ENCODE measurements around the gene SAXO1.

DNA sequence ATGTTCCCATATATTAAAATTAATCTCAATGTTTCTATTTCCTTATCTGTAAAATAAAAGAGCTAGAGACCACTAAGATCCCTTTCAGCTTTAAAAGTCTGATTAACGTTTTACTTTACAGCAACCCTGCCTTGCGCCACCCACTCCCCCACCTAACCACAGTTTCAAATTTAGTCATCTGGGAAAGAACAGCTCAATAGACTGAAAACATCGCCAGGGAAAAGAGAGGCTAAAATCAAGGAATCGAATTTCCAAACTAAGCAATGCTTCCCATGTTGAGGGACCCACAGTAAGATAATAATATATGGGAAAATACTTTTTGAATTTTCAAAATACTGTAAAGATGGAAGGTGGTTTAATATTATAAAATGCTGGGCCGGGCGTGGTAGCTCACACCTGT is 6.6 kb downstream of the SAXO1 start:
- TF ChIP-seq EZH2 (IDR thresholded peaks at IDR 0.05; ENCODE audit: low read depth, unreplicated experiment) (no peak), CTCF (conservative IDR thresholded peaks at IDR 0.05; ENCODE audit: low read depth in 2 of 2) (no peak), EZH2phosphoT487 (IDR thresholded peaks at IDR 0.05; ENCODE audit: unreplicated experiment) (no peak), CREB1 (CRISPR knock-in tag; IDR thresholded peaks at IDR 0.05; ENCODE audit: low read depth) (no peak), ZNF331 (CRISPR knock-in tag; IDR thresholded peaks at IDR 0.05; ENCODE audit: low read depth) (no peak), POLR2AphosphoS5 (IDR thresholded peaks at IDR 0.05; ENCODE audit: low read depth) (no peak), ZNF114 (CRISPR knock-in tag; IDR thresholded peaks at IDR 0.05) (no peak), JUNB (IDR thresholded peaks at IDR 0.05; ENCODE audit: unreplicated experiment) (no peak), ETS1 (IDR thresholded peaks at IDR 0.05) (no peak), NANOG (IDR thresholded peaks at IDR 0.05; ENCODE audit: borderline replicate concordance) (no peak), STAT1 (IDR thresholded peaks at IDR 0.05; ENCODE audit: unreplicated experiment) (no peak), ZNF462 (CRISPR knock-in tag; IDR thresholded peaks at IDR 0.05) (no peak)
- TF ChIP-seq, protein P1, sequence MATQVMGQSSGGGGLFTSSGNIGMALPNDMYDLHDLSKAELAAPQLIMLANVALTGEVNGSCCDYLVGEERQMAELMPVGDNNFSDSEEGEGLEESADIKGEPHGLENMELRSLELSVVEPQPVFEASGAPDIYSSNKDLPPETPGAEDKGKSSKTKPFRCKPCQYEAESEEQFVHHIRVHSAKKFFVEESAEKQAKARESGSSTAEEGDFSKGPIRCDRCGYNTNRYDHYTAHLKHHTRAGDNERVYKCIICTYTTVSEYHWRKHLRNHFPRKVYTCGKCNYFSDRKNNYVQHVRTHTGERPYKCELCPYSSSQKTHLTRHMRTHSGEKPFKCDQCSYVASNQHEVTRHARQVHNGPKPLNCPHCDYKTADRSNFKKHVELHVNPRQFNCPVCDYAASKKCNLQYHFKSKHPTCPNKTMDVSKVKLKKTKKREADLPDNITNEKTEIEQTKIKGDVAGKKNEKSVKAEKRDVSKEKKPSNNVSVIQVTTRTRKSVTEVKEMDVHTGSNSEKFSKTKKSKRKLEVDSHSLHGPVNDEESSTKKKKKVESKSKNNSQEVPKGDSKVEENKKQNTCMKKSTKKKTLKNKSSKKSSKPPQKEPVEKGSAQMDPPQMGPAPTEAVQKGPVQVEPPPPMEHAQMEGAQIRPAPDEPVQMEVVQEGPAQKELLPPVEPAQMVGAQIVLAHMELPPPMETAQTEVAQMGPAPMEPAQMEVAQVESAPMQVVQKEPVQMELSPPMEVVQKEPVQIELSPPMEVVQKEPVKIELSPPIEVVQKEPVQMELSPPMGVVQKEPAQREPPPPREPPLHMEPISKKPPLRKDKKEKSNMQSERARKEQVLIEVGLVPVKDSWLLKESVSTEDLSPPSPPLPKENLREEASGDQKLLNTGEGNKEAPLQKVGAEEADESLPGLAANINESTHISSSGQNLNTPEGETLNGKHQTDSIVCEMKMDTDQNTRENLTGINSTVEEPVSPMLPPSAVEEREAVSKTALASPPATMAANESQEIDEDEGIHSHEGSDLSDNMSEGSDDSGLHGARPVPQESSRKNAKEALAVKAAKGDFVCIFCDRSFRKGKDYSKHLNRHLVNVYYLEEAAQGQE (IDR thresholded peaks at IDR 0.05; ENCODE audit: unreplicated experiment): no peak

Data from GM23338 (cell line).